Eye (tissue), 1 donor: Measurements from ENCODE around the gene CAAP1.
"Not testable (repeated sequence)": the region's sequence is repeated elsewhere in the genome, so short reads cannot be mapped to it uniquely, and the experiment has no call there.

Experiments used
- DNase-seq: peaks from one replicate; pipeline ENCODE4 v3.0.0-alpha.2; 2015

Gene CAAP1

DNA sequence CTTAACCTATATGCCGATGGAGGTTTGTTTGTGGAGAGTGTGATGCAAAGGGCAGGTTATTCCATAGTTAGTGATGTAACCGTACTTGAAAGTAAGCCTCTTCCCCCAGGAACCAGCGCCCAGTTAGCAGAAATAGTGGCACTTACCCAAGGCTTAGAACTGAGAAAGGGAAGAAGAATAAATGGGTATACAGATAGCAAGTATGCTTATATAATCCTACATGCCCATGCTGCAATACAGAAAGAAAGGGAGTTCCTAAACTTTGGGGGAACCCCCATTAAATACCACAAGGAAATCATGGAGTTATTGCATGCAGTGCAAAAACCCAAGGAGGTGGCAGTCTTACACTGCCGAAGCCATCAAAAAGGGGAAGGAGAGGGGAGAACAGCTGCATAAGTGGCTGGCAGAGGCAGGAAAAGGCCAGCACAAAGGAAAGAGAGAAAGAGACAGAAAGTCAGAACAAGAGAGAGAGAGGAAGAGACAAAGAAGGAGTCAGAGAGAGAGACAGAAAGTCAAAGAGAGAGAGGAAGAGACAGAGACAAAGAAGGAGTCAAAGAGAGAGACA, 64.1 kb downstream of the CAAP1 start:
- not testable (repeated sequence) for DNase-seq

DNA sequence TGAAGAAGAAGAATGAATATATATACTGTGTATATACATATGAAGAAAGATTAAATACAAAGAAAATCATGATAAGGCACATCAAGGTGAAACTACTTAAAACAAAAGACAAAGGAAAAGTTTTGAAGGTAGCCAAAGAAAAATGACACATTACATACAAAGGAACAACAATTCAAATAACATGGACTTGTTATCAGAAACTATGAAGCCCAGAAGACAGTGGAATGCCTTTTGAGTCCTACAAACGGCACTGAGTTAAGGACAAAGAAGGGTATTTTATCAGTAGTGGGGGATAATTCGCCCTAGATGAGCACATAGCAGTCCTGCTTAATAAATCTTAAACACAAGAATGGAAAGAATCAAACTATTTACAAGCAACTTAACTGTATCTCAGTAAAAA, 77.8 kb downstream of the CAAP1 start:
- DNase-seq: no peak

DNA sequence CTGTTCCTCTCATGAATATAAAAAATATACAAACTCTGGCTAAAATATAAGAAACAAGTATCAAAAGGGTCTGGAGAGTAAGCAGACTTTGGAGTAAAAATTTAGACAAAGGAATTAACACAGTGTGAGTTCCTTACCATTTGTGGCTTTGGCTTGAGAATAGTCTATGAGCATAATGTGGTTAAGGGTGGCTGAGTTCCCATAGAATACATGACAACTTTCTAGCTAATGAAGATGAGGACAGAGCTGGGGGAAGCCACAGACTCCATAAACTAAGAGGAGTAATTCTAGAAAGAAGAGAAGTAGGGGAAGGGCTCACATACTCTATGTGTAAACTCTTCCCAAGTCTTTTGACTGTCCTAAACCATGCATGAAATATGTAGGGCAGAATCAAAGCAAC, 79.4 kb downstream of the CAAP1 start:
- no peak for DNase-seq

DNA sequence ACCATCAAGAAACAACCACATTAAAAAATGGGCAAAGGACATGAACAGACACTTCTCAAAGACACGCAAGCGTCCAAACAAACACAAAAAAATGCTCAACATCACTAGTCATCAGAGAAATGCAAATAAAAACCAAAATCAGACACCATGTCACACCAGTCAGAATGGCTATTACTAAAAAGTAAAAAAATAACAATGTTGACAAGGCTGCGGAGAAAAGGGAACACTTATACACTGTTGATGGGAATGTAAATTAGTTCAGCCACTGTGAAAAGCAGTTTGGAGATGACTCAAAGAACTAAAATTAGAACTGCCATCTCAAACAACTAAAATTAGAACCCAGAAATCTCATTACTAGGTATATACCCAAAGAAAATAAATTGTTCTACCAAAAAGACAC, 80.4 kb downstream of the CAAP1 start:
- no peak for DNase-seq

DNA sequence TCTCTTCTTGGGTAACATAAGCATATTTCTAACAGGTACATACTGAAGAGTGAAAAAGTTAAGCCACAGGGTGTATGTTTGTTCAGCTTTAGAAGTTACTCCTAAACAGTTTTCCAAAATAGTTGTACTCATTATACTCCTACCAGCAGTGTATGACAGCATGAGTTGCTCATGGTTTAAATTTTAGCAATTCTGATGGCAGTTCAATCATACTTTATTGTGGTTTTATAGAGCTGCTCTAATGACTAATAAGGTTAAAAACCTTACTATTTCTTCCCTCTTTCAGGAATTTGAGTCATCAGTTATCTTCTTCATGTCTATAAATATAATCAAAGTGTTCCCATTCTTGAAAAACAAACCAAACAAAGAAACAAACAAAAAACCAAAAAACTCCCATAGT, 81.5 kb downstream of the CAAP1 start:
- DNase-seq: no peak

DNA sequence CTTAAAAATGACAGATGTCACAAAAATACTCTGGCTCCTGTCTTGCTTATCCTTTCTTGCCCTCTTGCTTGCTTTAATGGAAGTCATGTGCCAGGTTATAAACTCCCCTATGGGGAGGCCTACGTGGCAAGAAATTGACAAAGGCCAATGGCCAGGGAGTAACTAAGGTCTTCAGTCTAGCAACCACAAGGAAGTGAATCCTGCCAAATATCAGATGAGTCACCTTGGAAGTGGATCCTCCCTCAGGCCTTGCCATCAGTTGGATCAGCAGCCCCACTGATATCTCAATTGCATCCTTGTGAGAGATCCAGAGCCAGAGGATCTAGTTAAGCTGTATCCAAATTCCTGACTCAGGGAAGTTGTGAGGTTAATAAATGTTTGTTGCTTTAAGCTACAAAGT, 82.8 kb downstream of the CAAP1 start:
- DNase-seq: no peak

DNA sequence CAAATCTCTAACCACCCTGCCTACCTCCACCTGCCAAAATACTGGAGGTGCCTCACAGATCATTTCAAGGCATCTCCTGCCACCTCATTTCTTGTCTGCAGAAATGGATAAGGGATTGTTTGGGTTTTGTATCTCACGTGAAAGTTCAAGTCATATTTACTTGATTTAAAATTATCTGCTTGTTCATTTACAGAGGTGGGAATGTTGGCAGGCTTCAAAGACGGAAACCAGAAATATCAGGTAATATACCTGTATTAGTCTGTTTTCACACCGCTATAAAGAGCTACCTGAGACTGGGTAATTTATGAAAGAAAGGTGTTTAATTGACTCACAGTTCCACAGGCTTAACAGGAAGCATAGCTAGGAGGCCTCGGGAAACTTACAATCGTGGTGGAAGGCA, 85.4 kb downstream of the CAAP1 start:
- no peak for DNase-seq

DNA sequence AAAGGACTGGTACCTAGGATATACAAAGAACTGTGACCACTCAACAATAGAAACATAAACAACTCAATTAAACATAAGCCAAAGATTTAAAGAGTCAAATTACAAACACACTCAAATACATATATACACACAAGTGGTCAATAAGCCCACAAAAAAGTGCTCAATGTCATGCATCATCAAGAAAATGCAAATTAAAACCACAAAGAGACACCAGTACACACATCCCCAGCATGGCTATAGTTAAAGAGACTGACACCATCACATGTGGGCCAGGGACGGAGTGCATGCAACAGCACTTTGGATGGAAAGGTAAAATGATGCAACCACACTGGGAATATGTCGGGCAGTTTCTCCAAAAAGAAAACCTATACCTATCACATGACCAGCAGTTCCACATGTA, 89.7 kb downstream of the CAAP1 start:
- no peak for DNase-seq

DNA sequence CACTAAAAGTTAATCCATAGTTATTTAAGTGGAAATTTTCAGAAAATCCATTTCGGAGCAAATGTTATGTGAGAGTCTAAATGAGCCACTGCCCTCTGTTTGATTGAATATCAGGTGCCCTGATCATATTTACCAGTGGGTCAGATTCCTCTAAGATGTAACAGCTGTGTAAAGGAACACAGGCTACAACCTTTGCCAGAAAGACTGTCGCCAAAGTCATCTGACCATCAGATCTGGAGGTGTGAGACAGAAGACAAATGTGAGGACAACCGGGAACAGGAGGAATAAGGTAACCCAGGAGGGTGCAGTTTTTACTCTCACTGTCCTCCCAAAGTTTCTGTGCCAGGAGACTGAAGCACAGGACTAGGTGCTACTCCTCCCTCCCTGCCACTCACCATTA, 90.8 kb downstream of the CAAP1 start:
- no peak for DNase-seq

DNA sequence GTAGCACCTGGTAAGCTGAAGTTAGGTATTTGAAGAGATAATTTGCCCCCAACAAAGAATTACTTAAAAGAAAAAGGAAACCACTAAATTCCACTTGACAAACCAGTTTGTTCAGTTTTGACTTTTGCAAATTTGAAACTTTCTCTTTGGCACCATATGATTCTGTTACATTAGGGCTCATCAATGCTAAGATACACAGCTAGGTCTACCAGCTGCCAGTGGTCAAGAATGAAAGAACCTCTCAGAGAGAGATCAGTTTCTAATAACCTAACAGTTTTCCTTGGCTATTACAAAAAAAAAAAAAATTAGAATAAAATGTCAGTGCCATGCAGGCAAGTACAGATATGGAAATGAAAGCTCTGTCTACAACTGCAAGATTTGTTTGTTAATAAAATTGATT, 92.3 kb downstream of the CAAP1 start:
- DNase-seq: no peak

DNA sequence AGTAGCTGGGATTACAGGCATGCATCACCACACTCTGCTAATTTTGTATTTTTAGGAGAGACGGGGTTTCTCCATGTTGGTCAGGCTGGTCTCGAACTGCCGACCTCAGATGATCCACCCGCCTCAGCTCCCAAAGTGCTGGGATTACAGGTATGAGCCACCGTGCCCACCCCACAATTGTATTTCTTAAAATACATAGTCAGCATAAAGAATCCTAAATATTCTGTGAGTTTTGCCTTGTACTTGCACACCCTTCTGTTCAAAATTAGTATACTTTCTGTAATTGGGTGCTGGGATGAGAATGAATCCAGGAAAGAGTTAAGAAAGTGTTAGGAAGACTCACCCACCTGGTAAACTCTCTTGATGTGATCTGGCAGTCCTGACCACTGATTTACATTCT, 101.3 kb downstream of the CAAP1 start:
- DNase-seq: no peak
